SIG-M5 (cell line): Measurements from ENCODE around the gene INHA.

ENCODE experiments used
- DNase-seq: peaks from one replicate; lab custom pipeline; 2025; lab: John Stamatoyannopoulos, UW

The INHA gene

DNA sequence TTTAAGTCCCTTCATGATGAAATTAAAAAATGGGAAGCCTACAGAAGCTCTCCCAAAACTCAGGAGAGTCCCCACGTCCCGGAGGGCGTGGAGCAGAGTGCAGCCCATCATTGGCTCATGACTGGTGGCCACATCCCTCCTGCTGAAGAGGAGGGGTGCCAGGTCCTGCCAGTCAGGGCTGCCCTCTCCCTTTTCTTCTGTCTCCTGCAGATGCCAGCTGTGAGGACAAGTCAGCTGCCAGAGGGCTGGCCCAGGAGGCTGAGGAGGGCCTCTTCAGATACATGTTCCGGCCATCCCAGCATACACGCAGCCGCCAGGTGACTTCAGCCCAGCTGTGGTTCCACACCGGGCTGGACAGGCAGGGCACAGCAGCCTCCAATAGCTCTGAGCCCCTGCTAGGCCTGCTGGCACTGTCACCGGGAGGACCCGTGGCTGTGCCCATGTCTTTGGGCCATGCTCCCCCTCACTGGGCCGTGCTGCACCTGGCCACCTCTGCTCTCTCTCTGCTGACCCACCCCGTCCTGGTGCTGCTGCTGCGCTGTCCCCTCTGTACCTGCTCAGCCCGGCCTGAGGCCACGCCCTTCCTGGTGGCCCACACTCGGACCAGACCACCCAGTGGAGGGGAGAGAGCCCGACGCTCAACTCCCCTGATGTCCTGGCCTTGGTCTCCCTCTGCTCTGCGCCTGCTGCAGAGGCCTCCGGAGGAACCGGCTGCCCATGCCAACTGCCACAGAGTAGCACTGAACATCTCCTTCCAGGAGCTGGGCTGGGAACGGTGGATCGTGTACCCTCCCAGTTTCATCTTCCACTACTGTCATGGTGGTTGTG is 2.6 kb downstream of the INHA start:
- DNase-seq = no peak

DNA sequence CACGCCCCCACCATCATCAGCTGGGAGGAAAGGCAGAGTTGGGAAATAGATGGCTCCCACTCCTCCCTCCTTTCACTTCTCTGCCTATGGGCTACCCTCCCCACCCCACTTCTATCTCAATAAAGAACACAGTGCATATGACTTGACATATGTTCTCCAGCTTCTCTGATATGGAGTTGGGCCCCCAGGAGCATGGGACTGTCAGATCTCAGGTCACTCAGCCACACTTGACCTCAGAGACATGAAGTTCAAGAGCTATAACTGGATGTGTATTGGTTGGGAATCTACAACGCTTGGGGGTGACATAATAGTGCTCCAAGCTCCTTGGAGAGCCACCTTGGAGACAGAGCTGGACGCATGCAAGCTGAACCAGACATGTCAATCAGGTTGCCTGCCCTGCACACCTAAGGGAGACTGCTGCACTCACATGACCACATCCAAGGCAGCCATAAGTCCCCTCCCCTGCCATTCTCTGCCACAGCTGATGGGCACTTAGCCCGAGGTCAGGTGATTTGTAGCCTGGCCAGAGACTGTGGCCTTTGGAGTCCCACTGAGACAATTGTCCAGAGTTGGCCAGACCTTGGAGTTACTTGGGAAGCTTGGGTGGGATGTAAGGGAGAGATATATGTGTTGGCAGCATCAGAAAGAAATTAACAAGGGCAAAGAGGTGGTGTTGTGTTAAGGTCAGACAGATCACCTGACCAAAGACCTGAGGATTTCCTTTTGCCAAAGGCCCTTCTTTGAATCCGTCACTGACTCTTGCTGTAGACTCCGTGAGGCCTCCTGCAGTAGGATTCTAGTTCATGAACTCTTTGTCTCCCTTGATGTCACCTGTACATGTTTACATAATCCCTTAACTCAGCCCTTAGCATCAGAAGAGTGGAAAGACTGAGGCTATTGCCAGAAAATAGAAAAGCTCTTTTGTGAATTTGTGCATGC is 3.7 kb downstream of the INHA start:
- DNase-seq = no peak

DNA sequence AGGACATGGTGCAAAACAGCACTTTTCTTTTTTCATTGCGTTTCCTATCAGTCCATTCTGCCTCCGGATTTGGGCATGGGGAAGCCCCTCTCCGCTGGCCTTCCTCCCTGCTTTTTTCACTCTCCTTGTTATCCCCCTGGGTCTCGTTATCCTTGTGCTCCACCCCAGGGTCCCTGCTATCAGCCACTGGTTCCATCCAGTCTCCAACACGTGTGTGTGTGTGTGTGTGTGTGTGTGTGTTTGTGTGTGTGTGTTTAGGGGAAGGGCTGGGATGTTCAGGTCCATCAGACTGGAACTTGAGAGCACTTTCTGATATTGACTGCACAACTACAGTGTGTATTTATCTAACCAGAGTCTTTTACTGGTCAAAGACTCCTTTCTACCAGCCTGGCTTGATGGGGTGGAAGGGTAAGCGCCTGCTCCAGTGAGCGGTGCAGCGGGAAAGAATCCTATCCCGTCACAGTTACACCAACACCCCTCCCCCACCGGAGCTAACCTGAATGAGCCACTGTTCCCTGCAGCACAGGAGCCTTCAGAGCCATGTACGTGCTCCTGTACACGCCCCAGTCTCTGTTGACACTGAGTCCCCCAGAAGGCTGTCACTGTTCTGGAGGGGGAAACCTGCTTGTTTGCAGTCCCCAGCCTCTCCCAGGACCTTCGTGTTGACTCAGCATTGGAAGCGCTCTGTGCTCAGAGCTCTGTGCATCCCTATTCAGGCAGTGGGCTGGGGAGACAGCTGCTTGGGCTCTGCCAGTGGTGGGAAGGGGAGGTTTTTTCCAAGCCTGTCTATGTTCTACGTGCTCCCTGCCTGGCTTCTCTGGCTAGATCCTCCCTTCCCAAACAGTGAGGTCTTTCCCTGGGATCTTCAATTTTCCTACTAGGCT is 4.6 kb downstream of the INHA start:
- no peak for DNase-seq

DNA sequence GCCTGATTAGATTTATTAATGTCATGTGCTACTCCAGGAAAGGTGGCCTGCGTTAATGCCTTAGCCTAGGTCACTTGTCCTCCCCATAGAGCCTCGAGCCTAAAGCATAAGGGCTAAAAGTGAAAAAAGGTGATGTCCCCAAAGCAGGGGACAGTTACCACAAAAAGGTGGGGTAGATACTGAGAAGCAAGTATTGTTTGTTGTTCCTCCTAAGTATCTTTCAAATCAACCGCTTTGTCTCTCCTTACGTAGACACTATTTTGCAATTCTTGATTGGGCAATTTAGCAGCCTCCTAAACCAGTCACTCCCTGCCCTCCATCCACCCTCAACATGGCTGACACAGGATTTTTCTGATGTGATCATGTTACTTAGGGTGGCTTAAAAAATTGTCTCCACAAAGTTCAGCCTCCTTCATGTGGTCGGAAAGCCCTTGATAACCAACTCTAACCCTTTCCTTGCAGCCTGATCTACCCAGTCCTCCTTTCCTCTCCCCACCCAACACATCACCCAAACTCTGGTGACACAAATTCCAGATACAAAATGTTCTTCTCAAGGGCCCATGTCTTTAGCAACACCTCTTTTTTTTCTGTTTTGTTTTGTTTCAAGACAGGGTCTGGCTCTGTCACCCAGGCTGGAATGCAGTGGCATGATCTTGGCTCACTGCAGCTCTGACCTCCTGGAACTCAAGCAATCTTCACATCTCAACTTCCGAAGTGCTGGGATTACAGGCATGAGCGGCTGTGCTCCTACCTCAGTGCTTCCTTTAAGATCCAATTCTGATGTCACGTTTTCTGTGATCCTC is 6.9 kb downstream of the INHA start:
- peak; percentile 24 for DNase-seq

DNA sequence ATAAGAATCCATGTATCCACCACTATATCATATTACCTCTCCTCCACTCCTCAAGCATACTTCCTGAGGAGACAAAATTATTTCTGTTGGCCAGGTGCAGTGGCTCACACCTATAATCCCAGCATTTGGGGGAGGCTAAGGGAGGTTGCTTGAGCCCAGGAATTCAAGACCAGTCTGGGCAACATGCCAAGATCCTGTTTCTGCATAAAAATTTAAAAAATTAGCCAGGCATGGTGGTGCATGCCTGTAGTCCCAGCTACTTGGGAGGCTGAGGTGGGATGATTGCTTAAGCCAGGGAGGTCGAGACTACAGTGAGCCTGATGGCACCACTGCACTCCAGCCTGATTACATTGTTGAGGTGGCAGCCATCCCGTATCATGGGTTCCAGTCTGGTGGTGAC is 9.2 kb downstream of the INHA start:
- no peak for DNase-seq

DNA sequence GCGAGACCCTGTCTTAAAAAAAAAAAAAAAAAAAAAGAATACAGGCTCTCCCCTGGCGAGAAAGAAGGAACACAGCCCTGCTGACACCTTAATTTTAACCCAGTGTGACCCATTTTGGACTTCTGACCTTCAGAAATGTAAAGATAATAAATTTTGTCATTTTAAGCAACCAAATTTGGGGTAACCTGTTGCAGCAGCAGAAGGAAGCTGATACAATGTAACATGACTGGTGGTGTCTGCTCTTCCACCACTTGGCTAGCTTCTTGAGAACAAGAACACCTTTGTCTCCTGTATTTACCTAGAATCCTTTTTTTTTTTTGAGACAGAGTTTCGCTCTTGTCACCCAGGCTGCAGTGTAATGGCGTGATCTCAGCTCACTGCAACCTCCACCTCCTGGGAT is 19.0 kb downstream of the INHA start:
- DNase-seq = no peak

DNA sequence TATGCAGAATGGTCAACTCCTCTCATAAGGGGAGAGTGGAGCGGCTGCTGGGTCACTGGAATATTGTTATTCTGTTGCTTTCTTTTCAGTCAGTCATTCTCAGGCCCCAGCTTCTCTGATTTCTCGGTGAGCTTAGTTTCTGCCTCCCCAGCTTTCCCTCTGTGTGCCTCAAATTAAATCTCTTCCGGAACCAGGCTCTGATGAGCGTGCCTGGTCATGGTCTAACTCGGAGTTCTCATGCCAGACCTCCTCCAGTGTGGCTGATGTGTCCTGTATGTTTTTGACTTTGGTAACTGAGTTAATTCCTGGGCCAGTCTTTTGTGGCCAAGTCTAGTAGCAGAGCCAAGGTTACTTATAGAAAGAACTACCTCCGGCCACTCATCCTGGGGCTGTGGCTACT is 20.6 kb downstream of the INHA start:
- DNase-seq = no peak

DNA sequence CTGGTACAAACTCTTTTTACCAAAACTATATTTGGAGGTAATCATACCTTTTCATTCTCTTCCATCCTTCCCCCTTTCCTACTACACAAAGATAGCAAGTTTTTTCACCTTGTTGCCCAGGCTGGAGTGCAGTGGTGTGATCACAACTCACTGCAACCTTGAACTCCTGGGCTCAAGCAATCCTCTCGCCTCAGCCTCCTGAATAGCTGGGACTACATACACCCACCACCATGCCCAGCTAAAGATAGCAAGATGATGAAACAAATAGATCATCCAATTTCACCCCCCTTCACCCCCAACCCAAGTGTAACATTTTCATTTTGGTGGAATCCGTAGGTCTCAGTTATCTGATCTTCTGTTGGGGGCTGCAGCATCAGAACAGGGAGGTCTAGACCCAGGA is 21.0 kb downstream of the INHA start:
- no peak for DNase-seq

DNA sequence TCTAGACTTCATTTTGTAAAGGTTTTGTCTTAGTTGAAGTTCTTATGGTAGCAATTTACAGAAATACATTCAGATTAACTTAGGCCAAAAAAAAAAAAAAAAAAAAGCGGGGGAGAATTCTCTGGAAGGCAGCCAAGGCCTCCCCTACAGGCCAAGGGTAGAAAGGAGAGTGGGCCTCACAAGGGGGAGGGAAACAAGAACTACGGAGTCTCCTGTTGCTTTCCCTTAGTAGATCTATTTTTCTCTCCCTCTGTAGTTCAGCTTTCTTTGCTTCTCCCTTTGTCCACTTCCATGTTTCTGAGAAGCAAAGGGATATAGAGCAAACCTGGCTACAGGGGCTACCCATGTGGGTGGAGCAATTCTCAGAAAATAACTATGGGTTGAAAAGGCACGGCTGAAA is 23.1 kb downstream of the INHA start:
- no peak for DNase-seq

DNA sequence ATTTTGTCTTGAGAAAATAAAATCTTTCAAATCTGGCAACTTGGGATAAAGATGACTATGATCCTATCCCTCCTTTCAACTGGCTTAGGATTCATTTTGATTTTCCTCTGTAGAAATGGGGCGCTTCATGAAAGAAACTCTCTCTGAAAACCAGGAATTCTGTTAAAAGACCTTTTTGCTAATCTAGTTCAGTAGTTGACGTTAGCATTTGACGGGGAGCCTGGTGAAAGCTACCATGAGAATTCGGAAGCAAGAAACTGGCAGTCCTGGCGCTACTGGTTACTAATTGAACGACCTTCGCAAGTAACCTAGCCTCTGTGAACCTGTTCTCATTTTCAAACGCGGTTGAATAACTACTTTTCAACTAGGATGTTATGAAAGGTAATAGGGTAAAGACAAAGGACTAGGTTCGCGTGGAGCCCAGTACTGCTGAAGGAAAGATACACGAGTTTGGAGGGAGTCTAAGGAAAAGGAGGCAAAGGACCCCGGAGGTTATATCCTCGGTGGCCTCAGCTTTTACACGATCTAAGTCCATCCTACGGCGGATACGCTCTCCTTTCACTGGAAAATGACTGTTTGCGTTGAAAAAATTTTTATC is 24.9 kb downstream of the INHA start:
- no peak for DNase-seq

DNA sequence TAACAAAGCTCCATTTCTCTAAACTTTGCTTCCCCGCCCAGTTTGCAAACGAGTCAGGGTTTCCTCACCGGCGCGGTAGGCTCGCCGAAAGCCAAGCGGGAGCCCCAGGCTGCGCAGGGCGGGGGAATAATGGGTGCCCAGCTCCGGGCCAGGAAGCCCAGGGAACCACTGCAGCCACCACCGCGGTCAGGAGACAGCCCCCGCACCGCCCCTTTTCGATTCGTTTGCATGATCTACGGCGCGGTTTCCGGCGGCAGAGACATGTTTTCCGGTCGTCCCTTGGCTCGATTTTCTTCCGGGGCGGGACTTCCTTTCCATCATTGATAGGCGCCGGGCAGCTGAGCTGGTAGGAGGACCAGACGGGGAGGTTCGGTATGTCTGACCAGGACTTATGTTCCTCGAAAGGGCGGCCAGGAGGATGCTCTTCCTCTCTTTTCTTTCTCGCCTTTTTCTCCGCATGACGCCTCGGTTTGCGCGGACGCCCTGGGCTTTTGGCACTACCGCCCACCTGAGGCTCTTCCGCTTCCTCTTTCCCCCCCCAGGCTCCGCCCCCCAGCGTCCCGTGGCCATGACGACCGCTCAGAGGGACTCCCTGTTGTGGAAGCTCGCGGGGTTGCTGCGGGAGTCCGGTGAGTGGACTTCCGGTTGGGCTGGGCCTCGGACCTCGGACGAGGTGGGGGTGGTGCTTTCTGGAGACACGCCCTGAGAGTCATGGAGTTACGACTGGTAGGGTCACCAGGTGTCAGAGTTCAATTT is 25.6 kb downstream of the INHA start, which contains the start of gene STK11IP:
TSS of gene STK11IP (plus strand) at position 306 of the 756 bp plus-strand sequence. CDS start at position 569, 263 bp downstream.
- peak; percentile 31 for DNase-seq

DNA sequence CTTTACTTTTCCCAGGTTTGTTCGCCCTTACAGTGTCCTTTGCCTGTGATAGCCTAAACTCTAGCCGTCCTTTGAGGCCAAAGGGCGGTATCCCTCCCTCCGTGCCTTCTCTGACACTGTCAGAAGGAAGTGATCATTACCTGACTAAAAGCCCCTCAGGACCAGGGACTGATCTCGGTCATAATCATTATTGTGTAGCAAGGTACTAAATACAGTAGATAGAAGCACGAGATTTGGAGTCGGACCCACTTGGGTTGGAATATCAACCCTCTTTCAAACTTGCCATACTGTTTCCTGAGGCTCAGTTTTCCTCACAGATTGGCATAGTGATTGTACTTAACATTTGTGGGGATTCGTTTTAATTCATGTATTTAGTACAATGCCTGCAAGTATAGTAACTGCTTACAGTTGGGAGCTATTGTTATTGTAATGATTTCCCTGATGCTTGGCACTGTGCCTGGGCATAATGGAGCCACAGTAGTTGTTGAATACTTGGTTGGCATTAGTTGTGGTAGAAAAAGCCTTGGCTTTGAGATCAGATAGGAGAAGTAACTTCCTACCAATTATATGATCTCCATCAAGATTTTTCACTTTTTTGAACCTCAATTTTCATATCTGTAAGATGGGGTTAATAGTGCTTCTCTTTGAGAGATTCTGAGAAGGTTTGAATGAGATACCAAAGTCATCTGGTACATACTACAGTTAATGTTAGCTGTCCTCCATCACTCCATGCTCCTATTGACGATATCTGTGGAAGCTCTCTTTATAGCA is 26.4 kb downstream of the INHA start:
- DNase-seq = no peak

DNA sequence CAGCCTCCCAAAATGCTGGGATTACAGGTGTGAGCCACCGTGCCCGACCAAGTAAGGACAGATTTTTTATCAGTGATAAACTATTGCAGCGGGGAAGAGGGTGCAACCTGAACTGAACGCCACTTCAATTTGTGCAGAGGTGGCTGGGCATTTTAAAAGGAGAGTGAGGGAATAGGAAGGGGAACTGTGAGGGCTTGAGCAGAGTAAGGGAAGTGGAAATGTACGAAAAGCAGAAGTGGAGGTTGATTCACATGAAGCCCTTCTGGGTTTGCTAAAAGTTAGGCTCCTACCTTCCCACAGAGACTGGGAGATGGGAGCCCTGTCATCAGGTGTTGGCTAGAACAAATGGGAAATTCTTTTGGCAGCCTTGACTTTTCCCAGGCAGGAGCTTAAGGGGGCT is 31.7 kb downstream of the INHA start:
- peak; percentile 51 for DNase-seq

DNA sequence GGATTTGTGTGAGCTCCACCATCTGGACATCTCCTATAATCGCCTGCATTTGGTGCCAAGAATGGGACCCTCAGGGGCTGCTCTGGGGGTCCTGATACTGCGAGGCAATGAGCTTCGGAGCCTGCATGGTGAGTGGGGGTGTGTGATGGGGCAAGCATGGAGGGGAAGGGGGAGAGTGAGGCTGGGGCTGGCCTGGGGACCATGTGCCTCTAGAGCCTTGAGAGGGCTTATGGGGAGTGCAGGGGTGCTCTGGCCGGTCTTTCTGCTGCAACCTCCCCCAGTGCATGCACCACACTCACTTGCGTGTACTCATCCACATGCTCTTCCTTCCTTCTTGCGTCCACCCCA is 33.5 kb downstream of the INHA start:
- no peak for DNase-seq

DNA sequence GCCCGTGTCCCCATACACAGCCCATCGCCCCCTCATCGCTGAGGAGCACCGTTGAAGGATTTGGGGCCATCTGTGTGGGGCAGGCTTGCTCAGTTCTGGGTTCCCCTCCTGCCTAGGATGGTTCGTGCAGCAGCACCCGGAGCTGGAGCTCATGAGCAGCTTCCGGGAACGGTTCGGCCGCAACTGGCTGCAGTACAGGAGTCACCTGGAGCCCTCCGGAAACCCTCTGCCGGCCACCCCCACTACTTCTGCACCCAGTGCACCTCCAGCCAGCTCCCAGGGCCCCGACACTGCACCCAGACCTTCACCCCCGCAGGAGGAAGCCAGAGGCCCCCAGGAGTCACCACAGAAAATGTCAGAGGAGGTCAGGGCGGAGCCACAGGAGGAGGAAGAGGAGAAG is 35.8 kb downstream of the INHA start:
- no peak for DNase-seq

DNA sequence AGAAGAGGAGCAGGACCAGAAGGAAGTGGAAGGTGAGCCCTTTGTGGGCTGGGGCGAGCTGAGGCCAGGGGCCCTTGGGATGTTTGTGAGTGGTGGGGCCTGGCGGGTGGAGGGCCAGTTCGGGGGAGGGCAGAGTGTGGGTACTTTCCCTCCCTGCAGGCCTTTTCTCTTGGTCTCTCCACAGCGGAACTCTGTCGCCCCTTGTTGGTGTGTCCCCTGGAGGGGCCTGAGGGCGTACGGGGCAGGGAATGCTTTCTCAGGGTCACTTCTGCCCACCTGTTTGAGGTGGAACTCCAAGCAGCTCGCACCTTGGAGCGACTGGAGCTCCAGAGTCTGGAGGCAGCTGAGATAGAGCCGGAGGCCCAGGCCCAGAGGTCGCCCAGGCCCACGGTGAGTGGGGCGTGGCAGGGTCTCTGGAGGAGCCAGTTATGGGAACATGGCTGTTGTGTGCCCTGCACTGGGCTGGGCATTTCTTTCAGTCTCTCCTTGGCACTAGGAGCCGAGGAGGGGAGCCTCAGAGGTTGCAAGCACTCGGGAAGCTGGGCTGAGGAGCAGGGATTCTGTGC is 36.4 kb downstream of the INHA start:
- no peak for DNase-seq

DNA sequence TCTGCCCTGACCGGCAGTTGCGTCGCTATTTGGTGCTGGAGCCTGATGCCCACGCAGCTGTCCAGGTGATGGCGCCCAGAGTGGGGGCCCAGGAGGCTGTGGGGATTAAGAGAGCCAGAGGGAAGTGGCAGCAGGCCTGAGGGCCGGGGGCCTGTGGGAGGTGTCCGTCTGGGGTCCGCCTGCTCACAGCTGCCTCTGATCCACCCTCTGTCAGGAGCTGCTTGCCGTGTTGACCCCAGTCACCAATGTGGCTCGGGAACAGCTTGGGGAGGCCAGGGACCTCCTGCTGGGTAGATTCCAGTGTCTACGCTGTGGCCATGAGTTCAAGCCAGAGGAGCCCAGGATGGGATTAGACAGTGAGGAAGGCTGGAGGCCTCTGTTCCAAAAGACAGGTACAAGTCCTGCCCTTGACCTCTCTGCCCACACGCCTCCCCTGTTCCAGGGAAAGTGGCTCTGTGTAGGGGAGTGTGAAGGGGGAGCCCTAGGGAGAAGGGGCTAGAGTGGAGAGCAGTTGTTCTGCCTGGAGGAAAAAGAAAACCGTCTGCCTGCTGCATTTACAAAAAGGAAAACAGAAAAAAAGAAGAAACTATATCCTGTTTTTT is 37.1 kb downstream of the INHA start:
- DNase-seq = no peak

DNA sequence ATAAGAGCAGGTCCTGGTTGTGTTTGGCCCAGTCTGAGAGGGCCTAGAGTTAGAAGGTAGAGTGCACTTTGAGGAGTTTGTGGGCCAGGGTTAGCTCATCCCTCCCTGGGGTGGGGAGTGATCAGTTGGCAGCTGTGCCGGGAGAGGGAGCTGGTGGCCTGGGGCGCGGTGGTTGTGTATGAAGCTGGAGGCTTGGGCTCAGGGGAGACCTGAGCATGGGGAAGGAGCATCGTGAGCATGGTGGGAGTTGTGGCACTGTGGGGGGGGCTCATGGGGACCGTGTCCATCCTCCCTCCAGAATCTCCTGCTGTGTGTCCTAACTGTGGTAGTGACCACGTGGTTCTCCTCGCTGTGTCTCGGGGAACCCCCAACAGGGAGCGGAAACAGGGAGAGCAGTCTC is 39.2 kb downstream of the INHA start:
- DNase-seq = no peak
